Choroid plexus epithelial cell (primary cell): ENCODE measurements around the gene CHID1.

Experiments used
- DNase-seq: peaks from one replicate; pipeline ENCODE4 v3.0.0-alpha.2; 2010; ENCODE audit warnings: low read depth
- H3K4me3 ChIP-seq: 2 replicates; pipeline ENCODE4 v1.5.1; 2011; ENCODE audit warnings: low read depth, mild to moderate bottlenecking, control low read depth, low read length, moderate library complexity
- CTCF ChIP-seq: conservative IDR thresholded peaks from 2 replicates; pipeline ENCODE4 v1.5.1; 2011; ENCODE audit warnings: low read depth, mild to moderate bottlenecking, control low read depth, inconsistent platforms, low read length, moderate library complexity

Gene CHID1

DNA sequence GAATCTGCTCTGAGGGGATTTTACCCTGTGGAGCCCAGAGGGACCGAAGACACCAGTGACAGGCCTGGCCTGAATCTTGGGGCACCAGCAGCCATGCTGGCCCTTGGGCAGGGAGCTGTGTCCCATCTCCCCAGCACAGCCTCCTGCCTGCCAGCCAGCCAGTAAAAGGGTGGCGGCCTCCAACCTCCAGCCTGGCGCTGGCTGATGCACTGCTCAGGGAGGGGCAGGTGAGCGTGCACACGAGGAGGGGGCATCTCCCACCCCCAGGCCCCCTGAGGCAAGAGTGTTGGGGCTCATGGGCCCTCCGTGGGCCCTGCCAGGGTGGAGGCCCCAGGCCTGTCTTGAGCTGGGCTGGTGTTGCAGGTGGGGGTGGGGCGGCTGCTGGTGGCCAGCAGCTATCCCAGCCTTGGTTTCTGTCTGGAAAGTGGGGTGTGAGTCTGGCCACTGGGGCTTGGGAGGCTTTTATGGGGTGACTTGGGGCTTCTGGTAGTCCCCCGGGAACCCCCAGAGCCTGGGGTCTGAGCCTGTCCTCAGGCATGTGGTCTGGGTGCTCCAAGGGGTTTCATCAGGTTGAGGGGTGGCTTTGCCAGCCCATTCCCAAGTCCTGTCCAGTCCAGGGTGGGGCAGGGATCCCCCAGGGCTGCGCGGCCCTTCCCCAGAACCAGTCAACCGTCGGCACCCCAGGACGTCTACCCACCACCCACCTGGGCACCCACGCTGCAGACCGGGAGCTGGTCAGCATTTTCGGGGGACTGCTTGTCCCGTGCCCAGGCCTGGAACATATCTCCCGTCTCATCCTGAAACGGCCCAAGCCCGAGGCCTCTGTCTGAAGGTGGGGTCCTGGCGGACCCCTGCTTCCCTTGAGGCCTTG lies 50.1 kb downstream of the CHID1 start:
- no peak for TF ChIP-seq CTCF
- H3K4me3 ChIP-seq, result no peak overlapping the region

DNA sequence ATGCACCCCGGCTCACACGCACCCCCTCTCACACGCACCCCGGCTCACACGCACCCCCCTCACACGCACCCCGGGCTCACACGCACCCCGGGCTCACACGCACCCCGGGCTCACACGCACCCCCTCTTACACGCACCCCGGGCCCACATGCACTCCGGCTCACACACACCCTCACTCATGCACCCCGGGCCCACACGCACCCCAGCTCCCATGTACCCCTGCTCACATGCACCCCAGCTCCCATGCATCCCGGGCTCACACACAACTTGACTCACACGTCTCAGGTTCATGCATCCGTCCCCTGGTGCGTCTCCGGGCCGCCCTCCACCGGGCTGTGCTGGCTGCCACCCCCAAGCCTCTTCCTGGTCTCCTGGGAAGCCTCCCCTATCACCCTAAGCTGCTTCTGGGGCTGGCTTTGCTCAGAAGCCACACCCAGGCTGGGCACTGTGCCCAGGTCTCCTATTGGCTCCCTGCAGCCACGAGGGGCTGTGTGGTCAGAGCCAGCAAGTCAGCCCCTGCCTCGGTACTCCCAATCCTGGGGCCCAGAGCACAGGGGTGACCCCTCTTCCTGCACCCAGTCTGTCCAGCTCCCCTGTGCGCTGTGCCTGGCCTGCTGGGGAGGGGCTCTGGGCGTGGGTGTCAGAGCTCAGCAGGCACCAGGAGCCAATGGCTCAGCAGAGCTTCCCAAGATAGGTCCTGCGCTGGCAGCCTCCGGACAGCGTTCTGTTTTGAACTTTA lies 51.0 kb downstream of the CHID1 start:
- peak; percentile 97 for DNase-seq
- H3K4me3 ChIP-seq, result peak overlapping the region; percentile 55
- TF ChIP-seq CTCF, result no peak

More for the DNA sequence above, 50.1 kb downstream of the CHID1 start:
- DNase-seq, result no peak

- no peak for DNase-seq
- TF ChIP-seq CTCF, result no peak
- no peak overlapping the region for H3K4me3 ChIP-seq
Observed at GRCh38 chr11:858762-859339, 51.8 kb downstream of the CHID1 start.

- DNase-seq, result no peak
- TF ChIP-seq CTCF, result no peak
- H3K4me3 ChIP-seq, result no peak overlapping the region
Observed at GRCh38 chr11:858053-858761, 52.4 kb downstream of the CHID1 start.

GRCh38 chr11:856397-856796 lies 54.2 kb downstream of the CHID1 start:
- TF ChIP-seq CTCF, result no peak
- DNase-seq, result no peak
- no peak overlapping the region for H3K4me3 ChIP-seq

GRCh38 chr11:855796-856195 lies 54.8 kb downstream of the CHID1 start:
- H3K4me3 ChIP-seq, result no peak overlapping the region
- TF ChIP-seq CTCF, result no peak
- DNase-seq, result no peak
